Activated CD4-positive, alpha-beta T cell treated with anti-CD3 and anti-CD28 coated beads, Interleukin-2, amount 50 U/mL, for 16 hours (primary cell): ENCODE results near the gene BEX1.
"Not testable (repeated sequence)": the region's sequence is repeated elsewhere in the genome, so short reads cannot be mapped to it uniquely, and the experiment has no call there.

Experiments used
- DNase-seq: peaks from one replicate; pipeline ENCODE4 v3.0.0-alpha.2; 2020

The BEX1 gene

DNA sequence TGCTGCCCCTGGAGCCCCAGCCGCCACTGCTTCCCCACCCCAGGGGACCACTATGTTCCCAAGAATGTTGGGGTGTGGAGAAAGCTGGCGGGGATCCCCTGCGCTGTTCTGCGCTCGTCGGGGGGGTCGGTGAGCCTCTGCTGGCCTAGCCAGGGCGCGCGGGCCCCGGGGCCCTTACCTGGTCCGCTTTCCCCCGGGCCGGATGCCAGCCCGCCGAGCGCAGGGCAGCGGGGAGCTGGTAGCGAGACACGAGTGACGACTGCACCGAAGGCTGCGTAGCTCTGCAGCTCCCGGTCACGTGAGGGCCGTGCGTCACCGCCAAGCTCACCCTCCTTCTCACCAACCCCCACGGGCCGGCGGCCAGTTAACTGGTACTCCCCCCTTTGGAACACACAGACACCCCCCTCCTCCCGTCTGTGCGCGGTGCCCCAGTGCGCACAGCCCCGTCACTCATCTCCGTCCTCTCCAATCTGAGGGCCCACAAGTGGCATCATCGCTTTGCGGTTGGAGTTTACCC, at the start of gene BEX1:
BEX1 (minus strand) TSS at position 254 of the 517 bp plus-strand sequence. CDS start 897 bp downstream, outside the sequence.
- peak; percentile 11 for DNase-seq

DNA sequence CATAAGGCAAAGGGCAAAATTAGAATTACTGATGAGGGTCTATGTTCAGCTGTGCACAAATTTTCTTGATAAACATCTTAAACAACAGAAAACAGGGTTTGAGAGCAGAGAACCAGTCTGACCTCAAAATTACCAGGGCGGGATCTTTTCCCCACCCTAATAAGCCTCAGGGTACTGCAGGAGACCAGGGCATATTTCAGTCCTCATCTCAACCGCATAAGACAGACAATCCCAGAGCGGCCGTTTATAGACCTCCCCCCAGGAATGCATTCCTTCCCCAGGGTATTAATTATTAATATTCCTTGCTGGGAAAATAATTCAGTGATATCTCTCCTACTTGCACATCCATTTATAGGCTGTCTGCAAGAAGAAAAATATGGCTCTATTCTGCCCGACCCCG, 45.5 kb upstream of the BEX1 start:
- DNase-seq, result not testable (repeated sequence)

- DNase-seq, result no peak
These were observed 43.9 kb upstream of the BEX1 start for GRCh38 chrX:103107836-103108235.

DNA sequence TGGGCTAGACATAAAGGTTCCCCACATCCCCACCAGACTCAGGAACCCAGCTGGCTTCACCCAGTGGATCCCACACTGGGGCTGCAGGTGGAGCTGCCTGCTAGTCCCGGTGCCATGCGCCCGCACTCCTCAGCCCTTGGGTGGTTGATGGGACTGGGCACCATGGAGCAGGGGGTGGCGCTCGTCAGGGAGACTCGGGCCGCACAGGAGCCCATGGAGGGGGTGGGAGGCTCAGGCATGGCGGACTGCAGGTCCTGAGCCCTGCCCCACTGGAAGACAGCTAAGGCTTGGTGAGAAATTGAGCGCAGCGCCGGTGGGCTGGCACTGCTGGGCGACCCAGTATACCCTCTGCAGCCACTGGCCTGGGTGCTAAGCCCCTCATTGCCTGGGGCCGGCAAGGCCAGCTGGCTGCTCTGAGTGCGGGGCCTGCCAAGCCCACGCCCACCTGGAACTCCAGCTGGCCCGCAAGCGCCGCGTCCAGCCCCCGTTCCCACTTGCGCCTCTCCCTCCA, 43.3 kb upstream of the BEX1 start:
- DNase-seq, result not testable (repeated sequence)

- DNase-seq, result not testable (repeated sequence)
These were observed 40.4 kb upstream of the BEX1 start for GRCh38 chrX:103104370-103104769.

GRCh38 chrX:103103866-103104265, 39.9 kb upstream of the BEX1 start:
- not testable (repeated sequence) for DNase-seq

DNA sequence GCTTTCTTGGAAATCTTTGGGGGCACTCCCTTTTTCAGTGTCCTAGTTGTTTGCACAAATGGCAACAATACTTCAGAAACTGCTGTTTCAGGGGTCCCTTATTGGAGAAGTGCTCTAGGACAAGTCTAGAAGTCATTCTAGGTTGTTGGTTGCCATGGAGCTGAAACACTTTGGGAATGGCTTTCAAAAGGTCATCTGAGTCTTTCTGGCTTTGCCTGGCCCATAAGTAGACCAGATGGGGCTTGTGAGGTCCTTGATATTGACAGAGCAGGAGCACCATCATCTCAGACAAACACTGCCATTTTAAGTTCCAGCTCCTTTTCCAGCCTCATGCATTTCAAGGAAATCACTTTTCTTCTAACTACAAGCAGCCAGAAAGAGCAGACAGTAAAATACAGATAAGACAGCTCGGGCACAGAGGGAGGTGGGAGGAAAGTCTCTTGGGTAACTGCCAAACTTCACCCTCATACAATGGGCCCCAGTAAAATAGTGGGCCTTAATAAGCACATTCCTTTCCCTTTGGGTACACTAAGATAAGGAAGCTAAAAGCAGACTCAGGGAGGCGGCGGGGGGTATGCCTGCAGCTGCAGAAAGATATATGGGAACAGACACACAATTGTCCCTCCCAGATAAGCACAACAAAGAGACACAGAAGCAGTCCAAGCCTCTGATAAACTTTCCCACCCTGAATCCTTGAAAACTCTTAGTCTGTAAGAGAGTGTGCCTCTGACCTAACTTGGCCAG, 37.5 kb upstream of the BEX1 start:
- DNase-seq, result no peak

DNA sequence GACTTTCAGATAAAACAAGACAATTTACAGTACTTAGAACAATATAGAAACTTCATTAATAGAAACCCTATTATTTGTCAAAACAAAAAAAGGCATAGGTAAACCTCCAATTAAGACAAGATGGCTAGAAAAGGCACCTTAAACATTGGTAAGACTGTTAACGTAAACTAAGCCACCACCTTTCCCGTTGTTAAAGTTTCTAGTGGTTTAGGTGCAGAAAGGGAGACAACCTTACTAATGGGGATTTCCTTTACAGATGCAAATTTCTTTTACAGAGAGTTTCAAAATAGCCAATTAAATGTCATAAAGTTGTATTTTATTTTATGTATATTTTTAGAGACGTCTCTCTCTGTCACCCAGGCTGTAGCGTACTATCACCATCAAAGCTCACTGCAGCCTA, 36.5 kb upstream of the BEX1 start:
- DNase-seq, result no peak

DNA sequence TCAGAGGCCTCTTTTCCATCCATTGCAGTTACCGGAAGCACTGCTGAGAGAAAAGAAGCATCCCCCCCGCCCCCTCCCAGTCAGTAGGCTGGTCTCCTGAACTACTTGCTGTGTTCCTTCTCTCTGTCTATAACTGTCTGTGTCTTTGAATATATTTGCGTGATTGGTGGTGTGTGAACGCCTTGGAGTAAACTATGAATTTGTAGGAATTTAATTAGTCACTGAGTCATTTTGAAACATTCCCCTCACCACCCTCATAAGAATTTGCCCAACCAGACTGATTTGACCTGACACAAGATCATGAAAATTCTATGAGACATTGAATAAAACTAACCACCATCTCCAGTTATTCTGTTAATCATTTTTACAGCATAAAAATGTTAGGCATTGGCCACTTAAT, 35.7 kb upstream of the BEX1 start:
- DNase-seq, result no peak

DNA sequence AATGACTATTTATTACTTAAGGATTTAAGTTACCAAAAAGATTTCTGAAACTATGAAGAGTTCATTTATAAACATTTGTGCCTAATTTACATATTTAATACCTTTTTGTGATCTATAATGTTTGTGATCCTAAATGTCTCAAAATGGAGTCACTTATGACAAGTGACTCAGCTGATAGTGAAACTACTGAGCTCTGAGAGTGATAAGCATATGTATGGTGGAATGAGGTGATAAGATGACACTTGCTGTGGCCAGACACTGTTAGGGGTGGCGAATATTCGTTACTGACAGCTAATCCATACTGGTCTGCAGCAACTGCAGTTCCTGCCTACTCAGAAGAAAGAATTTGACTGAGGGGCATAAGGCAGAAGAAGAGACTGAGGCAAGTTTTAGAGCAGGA, 34.5 kb upstream of the BEX1 start:
- no peak for DNase-seq

DNA sequence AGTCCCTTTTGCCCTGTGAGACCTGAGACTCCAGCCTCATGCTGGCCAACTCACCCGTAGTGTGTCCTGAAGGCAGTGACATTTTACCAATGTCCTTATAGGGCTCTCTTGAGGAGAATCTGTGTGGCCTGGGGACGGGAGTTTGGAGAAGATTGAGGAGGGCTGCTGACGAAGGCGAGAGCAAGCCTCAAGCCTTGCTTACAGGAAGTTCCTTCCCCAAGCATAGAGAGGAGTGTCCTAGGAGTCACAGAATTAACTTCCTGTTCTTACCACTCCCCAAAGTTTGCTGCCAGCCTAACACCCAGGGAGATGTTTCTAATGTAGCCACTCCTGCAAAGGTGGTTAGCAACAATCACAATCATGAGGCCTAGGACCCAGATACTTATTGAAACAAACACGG, 29.0 kb upstream of the BEX1 start, which contains the start of gene NXF3:
NXF3 (minus strand) TSS at position 202 of the 400 bp plus-strand sequence; CDS start at position 82, 120 bp downstream.
- DNase-seq, result no peak

DNA sequence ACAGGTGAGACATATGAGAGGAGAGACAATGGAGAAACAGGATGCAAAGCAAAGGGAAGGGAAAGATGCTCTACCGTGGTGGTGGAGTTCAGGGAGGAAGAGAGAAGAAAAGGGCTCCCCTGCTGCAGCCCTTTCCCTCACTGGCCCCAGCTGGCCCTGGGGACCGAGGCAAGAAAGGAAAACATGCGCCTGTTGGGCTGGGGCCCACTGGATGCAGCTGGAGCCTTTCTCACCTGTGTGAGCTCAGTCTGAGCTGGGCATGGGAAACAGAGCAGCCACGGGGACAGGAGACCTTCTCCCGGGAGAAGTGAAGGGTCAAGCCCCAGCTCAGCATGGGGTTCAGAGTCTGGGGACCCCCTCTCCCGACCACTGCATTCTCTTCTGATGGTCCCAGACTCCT, 17.1 kb upstream of the BEX1 start:
- DNase-seq, result no peak

DNA sequence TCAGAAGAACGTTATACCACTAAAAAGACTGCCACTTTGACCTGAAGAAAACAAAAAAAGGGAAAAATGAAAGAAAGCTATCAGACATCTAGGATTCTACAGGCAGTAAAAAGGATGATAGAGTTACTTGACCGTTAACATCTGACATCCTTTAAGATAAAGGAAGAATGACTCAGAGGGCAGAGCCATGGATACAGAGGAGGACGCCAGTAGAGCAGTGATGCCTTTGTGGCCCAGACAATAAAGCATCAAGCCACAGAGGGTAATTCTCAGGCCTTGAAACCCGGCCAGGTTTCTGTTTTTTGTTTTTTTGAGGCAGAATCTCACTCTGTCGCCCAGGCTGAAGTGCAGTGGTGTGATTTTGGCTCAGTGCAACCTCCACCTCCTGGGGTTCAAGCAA, 9.5 kb upstream of the BEX1 start:
- no peak for DNase-seq

GRCh38 chrX:103066606-103067005, 2.6 kb upstream of the BEX1 start:
- DNase-seq, result no peak

GRCh38 chrX:103063191-103063845, 653 bp downstream of the BEX1 start:
- DNase-seq, result no peak

GRCh38 chrX:103061486-103061885, 2.5 kb downstream of the BEX1 start:
- DNase-seq, result no peak

DNA sequence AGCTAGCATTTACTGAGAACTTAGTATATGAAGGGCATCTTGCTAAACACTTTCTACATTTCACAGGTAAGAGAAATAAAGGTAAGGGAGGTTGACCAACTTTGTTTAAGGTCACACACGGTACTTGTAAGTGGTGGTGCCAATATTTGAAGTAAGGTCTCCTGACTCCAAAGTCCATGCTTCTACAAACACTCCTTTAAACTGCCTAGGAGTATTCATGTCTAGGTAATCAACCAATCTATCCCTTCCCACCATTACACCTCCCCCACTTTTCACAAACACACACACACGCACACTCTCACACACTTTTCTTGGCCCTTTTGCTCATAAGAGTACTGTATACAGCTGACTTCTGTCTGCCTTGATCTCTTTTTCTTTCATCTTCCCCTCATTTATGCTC, 7.1 kb downstream of the BEX1 start:
- DNase-seq, result no peak

DNA sequence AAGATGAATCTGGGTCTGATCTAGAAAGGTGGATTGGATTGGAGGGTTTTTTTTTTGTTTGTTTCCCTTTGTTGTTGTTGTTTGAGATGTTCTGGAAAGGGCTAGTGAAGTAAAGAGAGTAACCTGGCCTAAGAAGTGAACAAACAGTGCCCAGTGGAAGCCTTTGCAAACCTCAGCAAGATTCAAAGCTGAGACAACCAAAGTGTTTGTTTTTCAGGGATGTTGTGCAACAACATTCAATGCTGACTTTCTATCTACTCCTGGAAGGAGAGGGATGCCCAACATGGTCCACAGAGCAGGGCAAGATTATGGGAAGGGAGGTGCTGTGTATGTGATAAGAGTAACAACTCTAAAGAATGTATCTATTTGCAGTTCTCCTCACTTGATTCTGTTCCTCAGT, 11.3 kb downstream of the BEX1 start:
- no peak for DNase-seq

GRCh38 chrX:103051260-103051789, 12.6 kb downstream of the BEX1 start:
- no peak for DNase-seq

DNA sequence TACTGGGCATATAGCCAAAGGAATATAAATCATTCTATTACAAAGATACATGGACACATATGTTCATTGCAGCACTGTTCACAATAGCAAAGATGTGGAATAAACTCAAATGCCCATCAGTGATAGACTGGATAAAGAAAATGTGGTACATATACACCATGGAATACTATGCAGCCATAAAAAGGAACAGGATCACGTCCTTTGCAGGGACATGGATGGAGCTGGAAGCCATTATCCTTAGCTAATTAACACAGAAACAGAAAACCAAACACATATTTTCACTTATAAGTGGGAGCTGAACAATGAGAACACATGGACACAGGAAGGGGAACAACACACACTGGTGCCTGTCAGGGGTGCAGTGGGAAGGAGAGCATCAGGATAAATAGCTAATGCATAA, 30.6 kb downstream of the BEX1 start:
- DNase-seq, result not testable (repeated sequence)

DNA sequence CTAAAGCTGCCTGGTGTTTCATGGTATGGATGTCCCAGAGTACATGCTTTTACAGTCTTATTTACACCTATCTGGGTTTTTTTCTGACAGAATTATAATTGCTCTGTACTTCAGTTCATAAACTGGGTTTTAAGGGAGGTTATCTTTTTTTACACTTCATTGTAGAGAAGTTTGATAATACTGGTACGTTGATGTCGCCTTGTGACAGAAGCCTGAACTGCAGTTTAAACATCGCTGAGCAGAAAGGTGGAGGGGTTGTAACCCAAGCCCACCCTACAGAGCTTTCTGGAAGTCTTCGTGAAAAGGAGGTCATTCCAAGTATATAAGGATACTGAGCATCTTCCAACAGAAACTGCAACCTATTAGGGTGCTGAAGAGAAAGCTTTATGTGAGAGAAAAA, 46.4 kb downstream of the BEX1 start:
- DNase-seq, result no peak

GRCh38 chrX:103012945-103013344, 51.0 kb downstream of the BEX1 start:
- DNase-seq, result no peak
